NCI-H510A (cell line): ENCODE data around the gene ENO2.

Experiments
- DNase-seq: peaks from one replicate; lab custom pipeline; 2025; lab: John Stamatoyannopoulos, UW

ENO2 gene

GRCh38 chr12:6960593-6961277, 46.4 kb downstream of the ENO2 start:
- no peak for DNase-seq

- no peak for DNase-seq
Observed at GRCh38 chr12:6961278-6961694, 46.9 kb downstream of the ENO2 start.

- peak; percentile 82 for DNase-seq
Observed at GRCh38 chr12:6961695-6962284, 47.4 kb downstream of the ENO2 start.

- DNase-seq: peak; percentile 83
Observed at GRCh38 chr12:6962285-6963015, 48.1 kb downstream of the ENO2 start.

- peak; percentile 90 for DNase-seq
Observed at GRCh38 chr12:6963016-6963731, 48.8 kb downstream of the ENO2 start.

GRCh38 chr12:6963791-6964413, 49.5 kb downstream of the ENO2 start:
- DNase-seq: no peak

GRCh38 chr12:6964605-6965025, 50.2 kb downstream of the ENO2 start:
- DNase-seq: no peak

- peak; percentile 27 for DNase-seq
Observed at GRCh38 chr12:6965026-6965661, 50.8 kb downstream of the ENO2 start.

- DNase-seq: no peak
Observed at GRCh38 chr12:6965714-6966113, 51.3 kb downstream of the ENO2 start.

- DNase-seq: no peak
Observed at GRCh38 chr12:6966351-6966750, 52.0 kb downstream of the ENO2 start.

- no peak for DNase-seq
Observed at GRCh38 chr12:6967651-6968100, 53.3 kb downstream of the ENO2 start.

- no peak for DNase-seq
Observed at GRCh38 chr12:6968426-6968825, 54.0 kb downstream of the ENO2 start.

- no peak for DNase-seq
Observed at GRCh38 chr12:6970096-6970527, 55.7 kb downstream of the ENO2 start.
